Vagina (tissue), 2 donors: Measurements from ENCODE around the gene DDI2. TPM values are rescaled to one million over a fixed set of nuclear protein-coding genes. Genes with fewer than 3 reads are reported as not detected.

ENCODE experiments used
- DNase-seq, 2 donors: peaks; one replicate each; pipeline ENCODE4 v3.0.0-alpha.2; 2017; ENCODE audit errors: extremely low spot score in 2 of 2
- H3K27ac ChIP-seq: fragments of 200-600 bp; sonication (generic); one replicate; pipeline ENCODE4 v1.5.1; 2019
- H3K27me3 ChIP-seq: fragments of 200-600 bp; sonication (generic); one replicate; pipeline ENCODE4 v1.5.1; 2019
- H3K36me3 ChIP-seq, 2 donors: fragments of 200-600 bp; sonication (generic); one replicate each; pipeline ENCODE4 v1.5.1; 2017 to 2019
- H3K4me1 ChIP-seq: fragments of 200-600 bp; sonication (generic); one replicate; pipeline ENCODE4 v1.5.1; 2019
- H3K4me3 ChIP-seq, 2 donors: fragments of 200-600 bp; sonication (generic); 1 replicate in 1 of 2; 2 replicates in 1 of 2; pipeline ENCODE4 v1.5.1; 2016 to 2019
- H3K9me3 ChIP-seq: fragments of 200-600 bp; sonication (generic); one replicate; pipeline ENCODE4 v1.5.1; 2019
- CTCF ChIP-seq, 3 experiments: fragments of 450-650 bp in 2 of 3; fragments of 200-600 bp in 1 of 3; sonication (generic) in 1 of 3; IDR thresholded peaks; one replicate each; pipeline ENCODE4 v1.5.1; 2017 to 2019; ENCODE audit warnings: antibody characterized with exemption in 3 of 3, mild to moderate bottlenecking in 2 of 3, moderate library complexity in 2 of 3
- POLR2A ChIP-seq, 2 donors: fragments of 450-650 bp; IDR thresholded peaks; one replicate each; pipeline ENCODE4 v1.6.1; 2017; ENCODE audit warnings: antibody characterized with exemption in 2 of 2, mild to moderate bottlenecking in 2 of 2, moderate library complexity in 2 of 2
- POLR2AphosphoS5 ChIP-seq, 2 donors: sonication (generic); formaldehyde crosslinking; IDR thresholded peaks; one replicate each; pipeline ENCODE4 v1.9.0; 2017; ENCODE audit warnings: antibody characterized with exemption in 2 of 2, mild to moderate bottlenecking in 2 of 2, low read depth in 1 of 2; ENCODE audit not compliant: insufficient read depth in 1 of 2
- intact Hi-C: fragments of 100-400 bp; cut with DNase I; formaldehyde crosslinking; loops from one replicate; pipeline ENCODE4 v1.15.1; 2023
- total RNA-seq: library from RNA; depleted of rRNA; stranded (reverse); fragments of >200 nt; gene quantifications from one replicate; pipeline ENCODE4 v1.2.3, GENCODE V29; 2016

Gene DDI2
- total RNA-seq, 1 donor from 2014 or later: 59.2 TPM

GRCh38 chr1:15706751-15707150 lies 89.5 kb downstream of the DDI2 start:
- intact Hi-C loops: loop anchor here (10.0 kb wide), 1 partner anchor 92 kb away; the partner anchor contains the start of gene DDI2
- Histone ChIP-seq H3K4me1 (peaks cover 67% of the 10 kb centered on the region), H3K27me3 (no peaks in the 10 kb centered on the region), H3K4me3 (no peak overlapping the region), H3K27ac (peak overlapping the region; percentile 95), H3K36me3 (no peaks in the 10 kb centered on the region), H3K9me3 (no peaks in the 10 kb centered on the region)
- no peak for DNase-seq
- TF ChIP-seq POLR2AphosphoS5 (IDR thresholded peaks at IDR 0.05; ENCODE audit: insufficient read depth in 1 of 2, low read depth in 1 of 2) (no peak), POLR2A (IDR thresholded peaks at IDR 0.05) (no peak), CTCF (IDR thresholded peaks at IDR 0.05) (no peak)

GRCh38 chr1:15707239-15707925 lies 90.1 kb downstream of the DDI2 start:
- no peaks in the 10 kb centered on the region for H3K36me3 ChIP-seq
- H3K4me1 ChIP-seq: peaks cover 61% of the 10 kb centered on the region
- no peaks in the 10 kb centered on the region for H3K27me3 ChIP-seq
- TF ChIP-seq CTCF (IDR thresholded peaks at IDR 0.05): no peak
- TF ChIP-seq POLR2A (IDR thresholded peaks at IDR 0.05): no peak
- no peak for TF ChIP-seq POLR2AphosphoS5 (IDR thresholded peaks at IDR 0.05; ENCODE audit: insufficient read depth in 1 of 2, low read depth in 1 of 2)
- intact Hi-C loops: loop anchor here (10.0 kb wide), 1 partner anchor 93 kb away; the partner anchor contains the start of gene DDI2
- H3K4me3 ChIP-seq: no peak overlapping the region
- H3K9me3 ChIP-seq: no peaks in the 10 kb centered on the region
- H3K27ac ChIP-seq: peak overlapping the region; percentile 95
- no peak for DNase-seq

GRCh38 chr1:15708486-15709137 lies 91.4 kb downstream of the DDI2 start:
- H3K4me3 ChIP-seq: no peak overlapping the region
- intact Hi-C loops: loop anchor here (10.0 kb wide), 1 partner anchor 94 kb away; the partner anchor contains the start of gene DDI2
- DNase-seq: no peak
- no peak overlapping the region for H3K27ac ChIP-seq
- H3K36me3 ChIP-seq: no peaks in the 10 kb centered on the region
- H3K9me3 ChIP-seq: no peaks in the 10 kb centered on the region
- no peak for TF ChIP-seq POLR2A (IDR thresholded peaks at IDR 0.05)
- TF ChIP-seq POLR2AphosphoS5 (IDR thresholded peaks at IDR 0.05; ENCODE audit: insufficient read depth in 1 of 2, low read depth in 1 of 2): no peak
- TF ChIP-seq CTCF (IDR thresholded peaks at IDR 0.05): no peak
- no peaks in the 10 kb centered on the region for H3K27me3 ChIP-seq
- H3K4me1 ChIP-seq: peaks cover 49% of the 10 kb centered on the region

GRCh38 chr1:15709226-15709625 lies 92.0 kb downstream of the DDI2 start:
- TF ChIP-seq POLR2AphosphoS5 (IDR thresholded peaks at IDR 0.05; ENCODE audit: insufficient read depth in 1 of 2, low read depth in 1 of 2): no peak
- no peak for TF ChIP-seq CTCF (IDR thresholded peaks at IDR 0.05)
- TF ChIP-seq POLR2A (IDR thresholded peaks at IDR 0.05): no peak
- H3K27ac ChIP-seq: peak overlapping the region; percentile 3
- H3K4me1 ChIP-seq: peaks cover 49% of the 10 kb centered on the region
- no peaks in the 10 kb centered on the region for H3K27me3 ChIP-seq
- H3K4me3 ChIP-seq: no peak overlapping the region
- H3K9me3 ChIP-seq: no peaks in the 10 kb centered on the region
- H3K36me3 ChIP-seq: no peaks in the 10 kb centered on the region
- no peak for DNase-seq
- intact Hi-C loops: loop anchor here (10.0 kb wide), 1 partner anchor 94 kb away; the partner anchor contains the start of gene DDI2

GRCh38 chr1:15712168-15712567 lies 94.9 kb downstream of the DDI2 start:
- Histone ChIP-seq H3K4me3 (no peak overlapping the region), H3K27me3 (no peaks in the 10 kb centered on the region), H3K9me3 (no peaks in the 10 kb centered on the region), H3K36me3 (peaks cover 0 to 13% of the 10 kb centered on the region in 2 donors), H3K27ac (no peak overlapping the region), H3K4me1 (peaks cover 31% of the 10 kb centered on the region)
- TF ChIP-seq POLR2A (IDR thresholded peaks at IDR 0.05) (no peak), CTCF (IDR thresholded peaks at IDR 0.05) (no peak), POLR2AphosphoS5 (IDR thresholded peaks at IDR 0.05; ENCODE audit: insufficient read depth in 1 of 2, low read depth in 1 of 2) (no peak)
- intact Hi-C loops: no loop called here
- no peak for DNase-seq
